Mesodermal cell (in vitro differentiated cells): Measurements from ENCODE around the gene TMEM178B.

Experiments used
- H3K27ac ChIP-seq: 2 replicates; pipeline ENCODE4 v1.7.0; 2013; ENCODE audit warnings: mild to moderate bottlenecking, low read depth, low read length, moderate library complexity; ENCODE audit not compliant: severe bottlenecking
- H3K36me3 ChIP-seq: 2 replicates; pipeline ENCODE4 v1.7.1; 2013; ENCODE audit warnings: mild to moderate bottlenecking, low read length, moderate library complexity; ENCODE audit not compliant: control insufficient read depth, insufficient read depth
- H3K4me1 ChIP-seq: one replicate; pipeline ENCODE4 v1.7.1; 2013; ENCODE audit warnings: mild to moderate bottlenecking, low read length; ENCODE audit not compliant: insufficient read depth, control insufficient read depth, poor library complexity, severe bottlenecking
- H3K4me3 ChIP-seq: 2 replicates; pipeline ENCODE4 v1.7.0; 2013; ENCODE audit warnings: low read length, control low read depth, mild to moderate bottlenecking; ENCODE audit not compliant: insufficient read depth, poor library complexity, severe bottlenecking; ENCODE audit errors: extremely low read depth
- H3K9me3 ChIP-seq: 2 replicates; pipeline ENCODE4 v1.7.1; 2013; ENCODE audit warnings: mild to moderate bottlenecking, low read length, moderate library complexity; ENCODE audit not compliant: control insufficient read depth
- WGBS, 2 experiments: methylation state at CpG; one replicate each; pipeline ENCODE4 v1.1.5; 2013; ENCODE audit warnings: missing lambda C conversion rate in 2 of 2; ENCODE audit not compliant: insufficient coverage in 2 of 2; 5-methylcytosine and 5-hydroxymethylcytosine counted together

Gene TMEM178B

DNA sequence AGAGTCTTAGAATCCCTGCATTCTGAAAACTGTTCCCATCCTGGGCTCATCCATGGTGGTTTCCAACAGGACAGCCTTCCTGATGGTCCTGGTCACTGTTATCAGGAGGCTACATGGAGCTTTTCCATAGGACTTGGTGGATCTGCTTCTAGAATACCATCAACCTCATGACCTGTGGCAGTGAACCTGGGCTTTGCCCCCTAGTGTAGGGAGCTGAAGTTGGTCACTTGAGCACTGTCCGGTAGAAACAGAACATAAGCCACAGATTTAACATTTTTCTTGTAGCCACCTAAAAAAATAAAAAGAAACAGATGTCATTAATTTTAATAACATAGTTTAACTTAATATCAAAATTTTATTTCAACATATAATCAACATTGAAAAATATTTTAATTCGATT, 165.8 kb downstream of the TMEM178B start:
- Histone ChIP-seq H3K9me3 (no peaks in the 10 kb centered on the region), H3K36me3 (no peaks in the 10 kb centered on the region), H3K4me3 (no peak overlapping the region), H3K27ac (no peak overlapping the region), H3K4me1 (no peaks in the 10 kb centered on the region)
- WGBS, 2 experiments = 100% methylated on average over 1 of the region's 2 CpGs; no CpG with 5 or more reads in 1 of the 2 experiments

DNA sequence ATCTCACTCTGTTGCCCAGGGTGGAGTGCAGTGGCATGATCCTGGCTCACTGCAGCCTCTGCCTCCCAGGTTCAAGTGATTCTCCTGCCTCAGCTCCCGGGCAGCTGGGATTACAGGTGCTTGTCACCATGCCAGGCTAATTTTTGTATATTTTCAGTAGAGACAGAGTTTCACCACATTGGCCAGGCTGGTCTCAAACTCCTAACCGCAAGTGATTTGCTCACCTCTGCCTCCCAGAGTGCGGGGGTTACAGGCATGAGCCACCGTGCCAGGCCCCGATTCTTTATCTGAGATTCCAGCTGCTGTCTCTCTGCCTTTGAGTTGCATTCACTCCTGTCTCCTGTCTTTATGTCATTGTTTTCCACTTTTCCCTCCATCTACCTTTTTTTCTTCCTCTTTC, 168.7 kb downstream of the TMEM178B start:
- 81 to 85% methylated on average over 5 of the region's 5 CpGs for WGBS, 2 experiments
- Histone ChIP-seq H3K27ac (no peak overlapping the region), H3K9me3 (no peaks in the 10 kb centered on the region), H3K4me3 (no peak overlapping the region), H3K4me1 (no peaks in the 10 kb centered on the region), H3K36me3 (no peaks in the 10 kb centered on the region)

DNA sequence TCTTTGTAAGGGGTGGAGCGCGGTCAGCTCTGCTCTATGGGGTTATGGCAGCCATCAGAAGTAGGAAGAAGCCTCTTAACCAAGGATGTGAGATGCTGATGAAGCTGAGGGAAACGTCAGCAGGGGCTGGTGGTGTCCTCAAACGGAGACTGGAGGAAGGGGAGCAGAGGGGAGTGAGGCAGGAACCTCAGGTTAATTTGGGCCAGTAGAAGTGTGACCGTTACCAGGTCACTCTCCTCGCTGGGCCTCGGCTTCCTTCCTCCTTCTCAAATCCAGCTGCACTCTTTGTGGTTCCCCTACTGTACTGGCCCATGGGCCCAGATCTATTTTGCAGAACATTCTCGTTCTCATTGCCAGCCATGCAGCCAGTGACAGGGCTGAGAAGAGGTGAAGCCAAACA, 169.5 kb downstream of the TMEM178B start:
- WGBS, 2 experiments = 59 to 84% methylated on average over 5 of the region's 8 CpGs
- H3K4me3 ChIP-seq = no peak overlapping the region
- no peaks in the 10 kb centered on the region for H3K36me3 ChIP-seq
- H3K9me3 ChIP-seq = no peaks in the 10 kb centered on the region
- no peaks in the 10 kb centered on the region for H3K4me1 ChIP-seq
- no peak overlapping the region for H3K27ac ChIP-seq

DNA sequence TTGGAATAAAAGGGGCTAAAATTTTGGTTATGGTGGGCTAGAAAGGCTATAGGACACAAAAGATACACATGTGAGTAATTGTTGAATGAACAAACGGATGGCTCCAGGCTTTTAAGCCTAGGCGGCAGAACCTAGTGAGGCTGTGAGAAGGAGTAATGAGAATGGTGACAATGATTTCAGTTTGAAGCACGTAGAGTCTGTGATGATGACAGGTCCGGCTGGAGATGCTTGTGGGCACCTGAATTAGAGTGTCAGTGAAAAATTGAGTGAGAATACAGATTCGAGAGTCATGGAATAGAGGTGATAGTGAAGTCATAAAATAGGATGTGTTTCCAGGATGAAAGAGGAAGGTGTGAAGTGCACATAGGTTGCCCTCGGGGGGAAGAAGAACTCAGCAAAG, 170.6 kb downstream of the TMEM178B start:
- no peak overlapping the region for H3K4me3 ChIP-seq
- no peaks in the 10 kb centered on the region for H3K36me3 ChIP-seq
- H3K27ac ChIP-seq = no peak overlapping the region
- WGBS, 2 experiments = 86 to 87% methylated on average over 6 of the region's 6 CpGs
- H3K9me3 ChIP-seq = no peaks in the 10 kb centered on the region
- H3K4me1 ChIP-seq = no peaks in the 10 kb centered on the region

DNA sequence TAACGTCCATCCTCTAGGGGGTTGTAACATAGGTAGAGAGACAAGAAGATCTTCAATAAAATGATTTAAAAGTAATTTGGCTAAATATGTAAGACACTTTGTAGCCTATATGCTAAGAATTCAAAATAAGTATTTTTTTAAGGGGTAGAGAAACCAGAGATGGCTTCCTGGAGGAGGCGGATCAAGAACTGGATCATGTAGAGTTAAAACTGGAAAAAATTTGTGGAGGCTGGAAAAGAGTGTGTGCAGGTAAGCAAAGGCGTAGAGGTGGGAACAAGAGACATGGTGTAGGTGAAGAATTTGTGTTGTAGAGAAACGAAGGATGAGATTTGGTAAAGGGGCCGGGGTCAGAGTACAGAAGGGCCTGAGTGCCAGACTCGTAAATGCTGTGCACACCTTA, 172.6 kb downstream of the TMEM178B start:
- H3K9me3 ChIP-seq = no peaks in the 10 kb centered on the region
- 91 to 94% methylated on average over 3 to 5 of the region's 6 CpGs for WGBS, 2 experiments
- H3K4me1 ChIP-seq = no peaks in the 10 kb centered on the region
- H3K27ac ChIP-seq = no peak overlapping the region
- no peaks in the 10 kb centered on the region for H3K36me3 ChIP-seq
- H3K4me3 ChIP-seq = no peak overlapping the region

DNA sequence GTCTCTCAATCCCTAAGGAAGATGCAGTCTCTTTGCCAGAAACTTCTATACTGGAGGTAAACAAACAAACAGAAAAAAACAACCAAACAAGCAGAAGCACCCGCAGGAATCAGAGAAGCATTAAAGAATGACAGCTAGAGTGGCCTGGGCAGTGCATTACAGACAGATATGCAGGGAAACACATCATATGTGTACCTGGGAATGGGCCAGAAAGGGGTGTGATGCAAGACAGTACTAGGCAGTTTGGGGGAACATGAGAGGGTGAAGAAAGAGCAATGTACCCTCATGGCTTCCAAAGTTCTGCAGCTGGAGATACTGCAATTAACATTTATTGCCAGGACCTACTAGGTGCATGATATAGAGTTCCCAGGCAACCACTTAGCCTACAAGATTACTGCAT, 177.3 kb downstream of the TMEM178B start:
- 100% methylated on average over 1 of the region's 1 CpG; no CpG with 5 or more reads in 1 of the 2 experiments for whole genome bisulfite sequencing, 2 experiments
- no peaks in the 10 kb centered on the region for H3K36me3 ChIP-seq
- no peak overlapping the region for H3K4me3 ChIP-seq
- H3K4me1 ChIP-seq = no peaks in the 10 kb centered on the region
- H3K9me3 ChIP-seq = no peaks in the 10 kb centered on the region
- H3K27ac ChIP-seq = no peak overlapping the region

DNA sequence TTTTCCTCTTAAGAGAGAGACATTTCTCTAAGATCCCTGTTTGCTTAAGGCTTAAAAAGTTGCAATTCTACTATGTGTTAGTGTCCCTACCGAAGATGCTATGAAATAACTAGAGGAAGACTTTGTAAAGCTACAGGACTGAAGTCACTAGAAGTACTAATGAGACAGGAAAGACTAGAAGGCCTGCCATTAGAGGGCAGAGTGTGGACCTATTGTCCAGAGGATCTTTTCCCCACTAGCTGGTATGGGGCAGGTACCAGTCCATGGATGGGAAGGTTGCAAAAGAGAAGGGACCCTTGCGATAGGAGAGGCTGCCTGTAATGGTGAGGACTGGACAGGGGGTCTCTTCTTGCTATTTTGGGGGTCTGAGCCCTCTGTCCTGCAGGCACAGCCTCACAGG, 178.1 kb downstream of the TMEM178B start:
- WGBS, 2 experiments = 0 to 44% methylated on average over 1 to 2 of the region's 2 CpGs

DNA sequence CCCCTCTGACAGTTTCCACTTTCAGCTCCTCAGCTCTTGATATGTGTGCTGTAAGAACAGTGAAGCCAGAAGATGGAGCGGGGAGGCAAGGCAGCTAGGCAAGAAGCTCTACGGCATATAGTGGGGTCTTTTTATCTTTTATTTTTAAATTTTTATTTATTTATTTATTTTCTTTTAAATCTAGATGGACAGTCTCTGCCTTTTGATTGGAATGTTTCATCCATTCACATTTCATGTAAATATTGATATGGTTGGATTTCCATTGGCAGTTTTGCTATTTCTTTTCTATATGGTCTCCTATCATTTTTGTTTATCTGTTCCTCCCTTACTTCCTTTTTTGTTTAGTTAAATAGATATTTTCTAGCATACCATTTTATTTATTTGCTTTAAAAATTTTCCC, 183.7 kb downstream of the TMEM178B start:
- Histone ChIP-seq H3K4me1 (peaks cover 4% of the 10 kb centered on the region), H3K4me3 (no peak overlapping the region), H3K9me3 (peaks cover 8% of the 10 kb centered on the region), H3K36me3 (no peaks in the 10 kb centered on the region), H3K27ac (no peak overlapping the region)
- WGBS, 2 experiments = no CpG with 5 or more reads among the region's 2 CpGs

More for the DNA sequence above, 178.1 kb downstream of the TMEM178B start:
- H3K9me3 ChIP-seq = no peaks in the 10 kb centered on the region
- no peak overlapping the region for H3K27ac ChIP-seq
- no peak overlapping the region for H3K4me3 ChIP-seq
- H3K4me1 ChIP-seq = no peaks in the 10 kb centered on the region
- H3K36me3 ChIP-seq = no peaks in the 10 kb centered on the region

DNA sequence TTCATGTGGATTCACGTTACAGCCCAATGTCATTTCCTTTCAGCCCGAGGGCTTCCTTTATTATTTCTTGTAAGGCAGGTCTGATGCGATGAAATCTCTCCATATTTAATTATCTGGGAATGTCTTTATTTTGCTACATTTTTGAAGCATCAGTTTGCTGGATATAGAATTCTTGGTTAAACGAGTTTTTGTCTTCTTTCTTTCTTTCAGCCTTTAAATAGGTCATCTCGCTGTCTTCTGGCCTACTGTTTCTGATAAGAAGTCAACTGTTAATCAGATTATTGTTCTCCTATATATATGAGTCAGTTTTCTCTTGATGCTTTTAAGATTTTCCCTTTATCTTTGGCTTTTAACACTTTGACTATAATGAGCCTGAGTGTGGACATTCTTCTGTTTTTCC, 184.7 kb downstream of the TMEM178B start:
- Histone ChIP-seq H3K27ac (no peak overlapping the region), H3K4me3 (no peak overlapping the region), H3K9me3 (peaks cover 8% of the 10 kb centered on the region), H3K36me3 (no peaks in the 10 kb centered on the region), H3K4me1 (peaks cover 12% of the 10 kb centered on the region)
- no CpG with 5 or more reads among the region's 5 CpGs for WGBS, 2 experiments

DNA sequence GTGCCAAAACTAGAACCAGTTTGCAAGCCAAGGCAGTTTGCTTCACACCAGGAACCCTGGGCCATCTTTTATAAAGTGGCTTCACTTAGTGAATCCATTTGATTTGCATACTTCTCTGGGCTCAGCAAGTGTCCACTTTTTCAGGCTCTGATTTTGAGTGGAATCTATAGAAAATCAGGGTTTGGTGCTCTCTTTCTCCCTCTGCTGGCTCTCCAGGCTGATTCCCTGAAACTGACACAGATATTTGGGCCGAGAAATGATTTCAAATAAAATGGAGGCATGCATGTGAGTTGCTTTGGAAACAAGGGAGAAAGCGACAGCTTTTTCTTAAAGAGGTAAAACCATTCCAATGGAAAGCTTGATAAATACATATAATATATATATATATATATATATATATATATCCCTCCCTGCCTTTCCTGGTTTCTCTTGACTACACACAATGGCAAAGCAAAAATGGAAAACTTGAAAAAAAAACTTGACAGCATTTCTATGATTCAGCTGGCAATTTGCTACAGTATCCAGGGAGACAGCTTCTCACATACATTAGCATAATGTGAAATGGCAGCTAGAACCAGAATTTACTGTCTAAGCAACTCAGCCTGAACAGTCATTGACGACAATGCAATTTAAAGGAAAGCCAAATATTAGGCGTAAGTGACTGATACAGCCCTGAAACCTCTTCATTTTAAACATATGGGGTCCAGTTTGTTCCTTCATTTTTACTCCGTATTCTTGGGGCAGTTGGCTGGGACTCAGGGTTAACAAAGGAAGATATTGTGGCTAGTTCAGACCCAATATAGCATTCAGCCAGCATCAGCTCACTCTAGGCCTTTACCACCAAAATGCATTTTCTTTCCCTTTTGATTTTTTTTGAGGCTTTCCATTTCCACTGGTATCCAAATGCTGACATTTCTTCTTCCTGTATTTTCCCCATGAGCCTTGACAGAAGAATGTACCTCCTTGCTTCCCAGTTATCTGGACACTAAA, 188.5 kb downstream of the TMEM178B start:
- H3K4me3 ChIP-seq = no peak overlapping the region
- 100% methylated on average over 2 to 3 of the region's 5 CpGs for WGBS, 2 experiments
- H3K4me1 ChIP-seq = peaks cover 12% of the 10 kb centered on the region
- peaks cover 8% of the 10 kb centered on the region for H3K9me3 ChIP-seq
- no peaks in the 10 kb centered on the region for H3K36me3 ChIP-seq
- H3K27ac ChIP-seq = peak overlapping the region; percentile 45

DNA sequence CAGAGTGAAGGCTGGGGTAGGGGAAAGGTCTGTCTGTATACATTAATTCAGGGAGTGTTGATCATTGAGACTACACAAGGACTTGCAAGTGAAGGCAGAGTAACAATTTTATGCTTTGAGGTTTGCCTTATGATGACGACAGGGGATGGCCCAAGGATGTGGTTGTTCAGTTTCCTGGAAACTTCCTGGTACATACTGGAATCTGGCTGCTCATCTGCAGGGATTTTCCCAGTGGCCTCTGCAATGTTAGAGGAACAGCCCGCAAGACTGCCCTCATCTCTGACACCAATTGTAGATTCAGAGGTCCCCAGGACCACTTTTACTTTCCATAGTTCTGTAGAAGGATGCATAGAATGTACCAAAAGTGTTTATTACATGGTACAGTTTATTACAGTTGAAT, 189.6 kb downstream of the TMEM178B start:
- H3K27ac ChIP-seq = no peak overlapping the region
- H3K9me3 ChIP-seq = peaks cover 8% of the 10 kb centered on the region
- H3K36me3 ChIP-seq = no peaks in the 10 kb centered on the region
- no peak overlapping the region for H3K4me3 ChIP-seq
- 91 to 100% methylated on average over 1 to 2 of the region's 2 CpGs for WGBS, 2 experiments
- peaks cover 12% of the 10 kb centered on the region for H3K4me1 ChIP-seq
